Inferior parietal cortex (tissue), 1 donor: ENCODE results near the gene ELAPOR1.
A peak's percentile ranks its signal among the peaks of the same experiment; 100 is the strongest.

Experiments
- DNase-seq: peaks from one replicate; pipeline ENCODE4 v3.0.0-alpha.2; 2016; ENCODE audit errors: extremely low spot score

ELAPOR1 gene

GRCh38 chr1:109113590-109114341 lies at the start of gene ELAPOR1:
Gene ELAPOR1, plus strand, starts transcription at chr1:109114115. Its CDS starts 69 bp downstream, at chr1:109114184.
- no peak for DNase-seq

GRCh38 chr1:109065137-109065536 lies 48.8 kb upstream of the ELAPOR1 start:
- DNase-seq = no peak

GRCh38 chr1:109067883-109068282 lies 46.0 kb upstream of the ELAPOR1 start:
- no peak for DNase-seq

GRCh38 chr1:109069294-109069693 lies 44.6 kb upstream of the ELAPOR1 start:
- DNase-seq = no peak

- DNase-seq = peak; percentile 97
These were observed 38.1 kb upstream of the ELAPOR1 start, which contains the start of gene TAF13 for GRCh38 chr1:109075531-109076490. Gene TAF13, minus strand, starts transcription at chr1:109076003. Its CDS starts 56 bp downstream, at chr1:109075947.

- no peak for DNase-seq
These were observed 35.6 kb upstream of the ELAPOR1 start for GRCh38 chr1:109078317-109078716.

GRCh38 chr1:109079240-109079622 lies 34.7 kb upstream of the ELAPOR1 start:
- DNase-seq = no peak

GRCh38 chr1:109080441-109081082 lies 33.4 kb upstream of the ELAPOR1 start:
- no peak for DNase-seq

GRCh38 chr1:109083501-109083900 lies 30.4 kb upstream of the ELAPOR1 start:
- no peak for DNase-seq

- DNase-seq = peak; percentile 89
These were observed 30.0 kb upstream of the ELAPOR1 start for GRCh38 chr1:109083923-109084322.

GRCh38 chr1:109084563-109085517 lies 29.1 kb upstream of the ELAPOR1 start:
- no peak for DNase-seq

- DNase-seq = peak; percentile 96
These were observed 24.5 kb upstream of the ELAPOR1 start for GRCh38 chr1:109089242-109090015.

- peak; percentile 97 for DNase-seq
These were observed 23.5 kb upstream of the ELAPOR1 start, which contains the start of gene TMEM167B for GRCh38 chr1:109090196-109091077. Gene TMEM167B, plus strand, starts transcription at chr1:109090764. Its CDS starts 109 bp downstream, at chr1:109090873.

- DNase-seq = no peak
These were observed 22.7 kb upstream of the ELAPOR1 start for GRCh38 chr1:109091078-109091838.

- no peak for DNase-seq
These were observed 22.1 kb upstream of the ELAPOR1 start for GRCh38 chr1:109091839-109092193.

GRCh38 chr1:109094377-109094803 lies 19.5 kb upstream of the ELAPOR1 start:
- no peak for DNase-seq

- DNase-seq = no peak
These were observed 19.0 kb upstream of the ELAPOR1 start for GRCh38 chr1:109094871-109095270.

GRCh38 chr1:109095631-109096030 lies 18.3 kb upstream of the ELAPOR1 start:
- no peak for DNase-seq
